NCI-H2227 treated with DMSO at 0.1 percent for 48 hours (cell line): Measurements from ENCODE around the gene SPAG9.

Experiments
- DNase-seq: peaks from one replicate; lab custom pipeline; 2025; lab: John Stamatoyannopoulos, UW

SPAG9 gene, protein sequence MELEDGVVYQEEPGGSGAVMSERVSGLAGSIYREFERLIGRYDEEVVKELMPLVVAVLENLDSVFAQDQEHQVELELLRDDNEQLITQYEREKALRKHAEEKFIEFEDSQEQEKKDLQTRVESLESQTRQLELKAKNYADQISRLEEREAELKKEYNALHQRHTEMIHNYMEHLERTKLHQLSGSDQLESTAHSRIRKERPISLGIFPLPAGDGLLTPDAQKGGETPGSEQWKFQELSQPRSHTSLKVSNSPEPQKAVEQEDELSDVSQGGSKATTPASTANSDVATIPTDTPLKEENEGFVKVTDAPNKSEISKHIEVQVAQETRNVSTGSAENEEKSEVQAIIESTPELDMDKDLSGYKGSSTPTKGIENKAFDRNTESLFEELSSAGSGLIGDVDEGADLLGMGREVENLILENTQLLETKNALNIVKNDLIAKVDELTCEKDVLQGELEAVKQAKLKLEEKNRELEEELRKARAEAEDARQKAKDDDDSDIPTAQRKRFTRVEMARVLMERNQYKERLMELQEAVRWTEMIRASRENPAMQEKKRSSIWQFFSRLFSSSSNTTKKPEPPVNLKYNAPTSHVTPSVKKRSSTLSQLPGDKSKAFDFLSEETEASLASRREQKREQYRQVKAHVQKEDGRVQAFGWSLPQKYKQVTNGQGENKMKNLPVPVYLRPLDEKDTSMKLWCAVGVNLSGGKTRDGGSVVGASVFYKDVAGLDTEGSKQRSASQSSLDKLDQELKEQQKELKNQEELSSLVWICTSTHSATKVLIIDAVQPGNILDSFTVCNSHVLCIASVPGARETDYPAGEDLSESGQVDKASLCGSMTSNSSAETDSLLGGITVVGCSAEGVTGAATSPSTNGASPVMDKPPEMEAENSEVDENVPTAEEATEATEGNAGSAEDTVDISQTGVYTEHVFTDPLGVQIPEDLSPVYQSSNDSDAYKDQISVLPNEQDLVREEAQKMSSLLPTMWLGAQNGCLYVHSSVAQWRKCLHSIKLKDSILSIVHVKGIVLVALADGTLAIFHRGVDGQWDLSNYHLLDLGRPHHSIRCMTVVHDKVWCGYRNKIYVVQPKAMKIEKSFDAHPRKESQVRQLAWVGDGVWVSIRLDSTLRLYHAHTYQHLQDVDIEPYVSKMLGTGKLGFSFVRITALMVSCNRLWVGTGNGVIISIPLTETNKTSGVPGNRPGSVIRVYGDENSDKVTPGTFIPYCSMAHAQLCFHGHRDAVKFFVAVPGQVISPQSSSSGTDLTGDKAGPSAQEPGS (N-terminal part only)

DNA sequence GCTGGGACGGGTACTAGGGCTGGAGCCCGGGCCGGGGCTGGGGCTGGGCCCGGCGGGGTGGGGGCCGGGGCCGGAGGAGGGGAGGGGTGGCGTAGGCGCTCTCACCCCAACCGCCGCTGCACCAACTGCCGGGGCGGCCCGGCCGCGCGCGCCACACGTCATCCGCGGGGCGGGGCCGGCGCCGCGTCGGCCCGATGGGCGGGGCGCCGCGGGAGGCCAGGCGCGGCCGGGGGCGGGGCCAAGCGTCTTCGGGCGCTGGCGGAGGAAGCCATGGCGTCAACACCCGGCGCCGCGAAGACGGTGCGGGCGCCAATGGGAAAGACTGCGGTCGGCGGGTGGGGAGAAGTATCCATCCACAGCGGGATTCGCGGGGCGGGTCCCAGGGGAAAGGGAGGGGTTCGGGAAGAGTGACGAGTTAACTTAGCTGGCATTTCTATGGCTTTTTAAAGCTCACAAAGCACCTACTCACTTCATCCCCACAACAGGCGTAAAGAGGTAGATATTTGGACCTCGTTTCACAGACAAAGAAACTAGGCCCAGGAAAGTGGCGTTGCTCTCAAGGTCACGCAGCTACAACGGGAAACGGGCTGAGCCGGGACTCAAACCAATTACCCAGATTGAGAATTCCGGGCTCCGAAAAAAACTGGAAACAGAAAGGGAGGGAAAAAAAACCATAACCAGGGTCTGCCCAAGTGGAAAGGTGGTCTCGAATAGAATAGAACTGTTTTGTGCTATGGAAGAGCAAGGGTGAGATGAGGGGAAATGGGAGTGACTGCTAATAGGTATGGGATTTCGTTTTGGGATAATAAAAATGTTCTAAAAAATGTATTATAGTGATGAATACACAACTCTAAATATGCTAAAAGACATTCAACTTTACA is at the start of gene SPAG9:
Gene SPAG9 (minus strand): TSS at position 130 of the 881 bp plus-strand sequence. CDS start 212 bp downstream, outside the sequence.
- peak; percentile 94 for DNase-seq

DNA sequence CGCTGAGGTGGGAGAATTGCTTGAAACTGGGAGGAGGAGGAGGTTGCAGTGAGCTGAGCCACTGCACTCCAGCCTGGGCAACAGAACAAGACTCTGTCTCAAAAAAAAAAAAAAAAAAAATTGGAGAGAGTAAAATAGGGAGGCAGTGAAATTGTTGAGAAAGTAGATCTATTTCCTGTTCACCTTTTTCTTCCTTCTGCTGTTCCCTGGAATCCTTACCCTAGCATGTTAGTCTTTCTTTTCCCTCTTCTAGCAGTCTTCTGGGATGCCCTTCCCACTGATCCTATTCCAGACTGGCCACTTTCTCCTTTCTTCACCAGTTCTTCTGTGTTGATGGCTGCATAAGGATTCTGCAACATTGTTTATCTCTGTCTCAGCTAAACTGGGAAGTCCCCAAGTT is 48.7 kb upstream of the SPAG9 start:
- no peak for DNase-seq

DNA sequence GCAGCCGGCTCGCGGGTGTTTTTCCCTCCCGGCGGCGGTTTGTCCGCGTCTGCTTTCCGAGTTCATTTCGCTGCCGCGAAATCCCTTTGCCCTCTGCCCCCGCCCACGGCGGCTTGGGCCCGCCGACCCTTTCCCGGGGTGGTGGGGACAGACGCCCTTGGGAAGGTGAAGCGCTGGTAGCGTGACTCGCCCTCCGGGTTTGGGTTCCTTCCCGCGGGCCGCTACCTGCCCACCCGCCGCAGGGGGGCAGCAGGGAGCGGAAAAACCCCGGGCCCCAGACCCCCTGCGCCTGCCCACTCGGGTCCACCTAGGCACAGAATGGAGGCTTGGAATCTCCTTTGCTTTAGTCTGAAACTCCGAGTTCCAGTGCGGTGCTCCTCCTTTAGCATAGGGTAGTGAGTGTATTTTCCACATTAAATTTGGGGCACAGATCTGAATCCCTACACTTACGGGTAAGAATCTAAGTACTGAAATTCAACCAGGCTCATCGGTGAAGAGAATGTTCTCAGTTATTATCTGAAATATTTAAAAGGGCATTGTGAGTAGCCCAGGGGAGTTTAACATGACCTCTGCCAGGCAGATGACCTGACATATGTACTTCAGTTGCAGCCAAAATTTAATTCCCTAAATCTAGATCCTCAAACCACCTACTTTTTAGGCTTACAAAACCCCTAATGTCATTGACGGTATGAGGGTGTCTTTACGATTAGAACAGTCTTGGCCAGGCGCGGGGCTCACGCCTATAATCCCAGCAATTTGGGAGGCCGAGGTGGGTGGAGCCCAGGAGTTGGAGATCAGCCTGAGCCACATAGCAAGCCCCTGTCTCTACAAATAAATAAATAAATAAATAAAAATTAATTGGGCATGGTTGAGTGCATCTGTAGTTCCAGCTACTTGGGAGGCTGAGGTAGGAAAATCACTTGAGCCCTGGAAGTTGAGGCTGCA is 46.6 kb upstream of the SPAG9 start:
- peak; percentile 47 for DNase-seq

DNA sequence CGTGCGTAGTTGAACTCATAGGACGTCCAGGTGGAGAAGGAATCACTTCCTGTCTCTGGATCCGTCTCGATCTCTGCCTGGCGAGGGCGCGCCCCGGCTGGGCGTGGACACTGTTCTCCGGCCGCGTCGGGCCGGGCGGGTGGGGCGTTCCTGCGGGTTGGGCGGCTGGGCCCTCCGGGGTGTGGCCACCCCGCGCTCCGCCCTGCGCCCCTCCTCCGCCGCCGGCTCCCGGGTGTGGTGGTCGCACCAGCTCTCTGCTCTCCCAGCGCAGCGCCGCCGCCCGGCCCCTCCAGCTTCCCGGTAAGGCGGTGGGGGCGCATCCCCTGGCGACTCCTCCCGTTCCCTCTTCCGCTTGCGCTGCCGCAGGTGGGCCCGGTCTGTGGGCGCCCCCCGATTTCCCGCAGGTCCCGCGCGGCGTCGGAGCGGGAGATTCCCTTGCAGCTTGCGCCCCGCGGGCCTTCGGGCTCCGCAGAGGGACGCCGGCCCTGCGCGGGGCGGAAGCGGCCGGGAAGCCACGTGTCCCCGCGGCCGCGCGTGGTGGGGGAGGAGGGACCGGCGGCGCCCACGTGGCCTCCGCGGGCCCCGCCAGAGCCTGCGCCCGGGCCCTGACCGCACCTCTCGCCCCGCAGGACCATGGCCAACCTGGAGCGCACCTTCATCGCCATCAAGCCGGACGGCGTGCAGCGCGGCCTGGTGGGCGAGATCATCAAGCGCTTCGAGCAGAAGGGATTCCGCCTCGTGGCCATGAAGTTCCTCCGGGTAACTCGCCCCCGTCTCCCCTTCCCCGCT is 45.7 kb upstream of the SPAG9 start, which contains the start of gene NME2:
Gene NME2 (plus strand): TSS at position 214 of the 789 bp plus-strand sequence. CDS start 420 bp downstream, at position 634.
- peak; percentile 88 for DNase-seq

DNA sequence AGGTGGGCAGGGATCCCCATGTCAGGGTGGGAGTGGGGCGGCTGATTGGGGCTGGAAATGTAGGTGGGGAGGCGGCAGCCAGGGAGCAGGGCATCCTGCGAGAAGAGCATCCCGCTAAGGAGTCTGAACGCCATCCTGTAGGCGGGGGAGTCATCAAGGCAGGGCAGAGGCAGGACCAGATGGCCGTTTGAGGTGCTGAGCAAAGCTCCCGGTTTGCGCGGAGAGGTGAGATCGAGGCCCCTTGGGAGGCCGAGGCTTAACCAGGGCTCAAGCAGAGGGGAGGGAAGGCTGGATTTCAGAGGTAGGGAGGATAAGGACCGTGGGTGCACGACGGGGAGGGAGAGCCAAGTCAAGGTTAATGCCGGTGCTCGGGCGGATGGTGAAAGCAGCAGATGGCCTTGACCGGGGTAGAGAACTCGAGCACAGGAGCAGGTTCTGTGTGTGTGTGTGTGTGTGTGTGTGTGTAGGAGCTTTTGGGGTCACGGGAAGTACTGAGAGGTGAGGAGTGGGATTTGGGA is 45.1 kb upstream of the SPAG9 start:
- DNase-seq, result no peak

DNA sequence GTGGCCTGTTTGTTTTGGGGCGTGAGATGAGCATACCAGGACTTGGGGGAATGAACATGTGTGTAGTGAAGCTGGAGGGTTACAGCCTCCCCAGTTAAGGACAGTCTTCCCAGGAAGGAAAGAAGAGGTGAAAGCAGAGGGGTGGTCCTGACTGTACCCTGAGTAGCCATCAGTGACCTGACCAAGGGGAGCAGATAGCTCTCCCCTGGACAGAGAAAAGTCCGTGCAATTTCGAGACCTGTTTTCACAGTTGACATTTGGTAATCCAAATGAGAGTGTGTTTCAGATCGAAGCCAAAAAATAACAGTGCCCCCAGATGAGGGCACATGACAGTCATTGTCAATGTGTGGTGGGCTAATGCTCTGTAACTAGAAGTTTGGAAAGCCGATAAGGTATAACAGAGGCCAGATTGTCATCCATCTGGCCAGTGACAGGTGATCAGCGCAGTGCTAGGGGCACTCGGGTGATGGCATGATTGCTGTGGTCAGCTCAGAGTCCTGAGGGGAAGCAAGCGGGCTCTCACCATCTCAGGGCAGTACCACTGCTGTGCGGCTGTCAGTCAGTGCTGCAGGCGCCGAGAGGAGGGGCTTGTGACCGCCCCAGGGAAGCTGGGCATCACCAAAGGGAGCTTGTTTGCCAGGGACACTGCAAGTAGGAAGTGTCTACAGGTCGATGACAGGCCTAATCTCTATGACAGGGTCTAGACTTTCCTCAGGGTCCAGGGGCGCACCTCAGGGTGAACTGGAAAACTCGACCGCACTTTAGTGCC is 44.4 kb upstream of the SPAG9 start:
- DNase-seq, result peak; percentile 20

DNA sequence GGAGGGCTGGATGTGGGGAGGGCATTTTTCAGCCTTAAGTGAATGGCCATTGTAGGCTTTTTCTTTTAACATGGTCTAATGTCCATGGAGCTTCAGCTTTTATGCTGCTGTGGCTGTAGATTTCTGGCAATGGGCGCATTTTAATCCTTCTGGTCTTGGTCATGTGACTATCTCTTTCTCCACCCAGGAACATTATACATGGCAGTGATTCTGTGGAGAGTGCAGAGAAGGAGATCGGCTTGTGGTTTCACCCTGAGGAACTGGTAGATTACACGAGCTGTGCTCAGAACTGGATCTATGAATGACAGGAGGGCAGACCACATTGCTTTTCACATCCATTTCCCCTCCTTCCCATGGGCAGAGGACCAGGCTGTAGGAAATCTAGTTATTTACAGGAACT is 40.9 kb upstream of the SPAG9 start:
- DNase-seq, result no peak

DNA sequence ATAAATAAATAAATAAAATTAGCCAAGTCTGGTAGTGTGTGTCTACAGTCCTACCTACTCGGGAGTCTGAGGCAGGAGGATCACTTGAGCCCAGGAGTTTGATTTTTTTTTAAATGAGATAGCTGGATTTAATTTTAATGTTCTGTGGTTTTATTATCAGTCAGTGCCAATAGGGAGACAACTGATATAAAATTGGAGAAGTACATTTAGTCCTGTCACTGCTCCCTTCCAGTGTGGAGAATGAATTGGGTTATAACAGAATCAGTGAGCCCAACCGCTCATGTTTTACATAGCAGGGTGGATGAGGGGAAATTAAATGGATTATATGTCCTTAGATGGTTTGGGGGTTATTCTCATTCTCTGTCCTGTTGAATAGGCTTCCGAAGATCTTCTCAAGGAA is 38.9 kb upstream of the SPAG9 start:
- no peak for DNase-seq

DNA sequence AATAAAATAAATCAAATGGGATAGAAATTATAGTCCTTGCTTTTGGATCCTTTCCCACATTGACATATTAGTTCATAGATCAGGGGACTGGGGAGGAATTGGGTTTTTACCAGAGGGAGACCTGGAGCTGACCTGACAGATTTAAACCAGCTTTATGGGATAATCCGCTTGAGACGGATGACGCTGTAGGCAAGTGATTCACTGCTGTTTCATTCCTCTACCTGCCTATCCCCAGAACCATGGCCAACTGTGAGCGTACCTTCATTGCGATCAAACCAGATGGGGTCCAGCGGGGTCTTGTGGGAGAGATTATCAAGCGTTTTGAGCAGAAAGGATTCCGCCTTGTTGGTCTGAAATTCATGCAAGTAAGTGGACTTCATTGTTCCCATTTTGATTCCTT is 34.7 kb upstream of the SPAG9 start:
- no peak for DNase-seq

DNA sequence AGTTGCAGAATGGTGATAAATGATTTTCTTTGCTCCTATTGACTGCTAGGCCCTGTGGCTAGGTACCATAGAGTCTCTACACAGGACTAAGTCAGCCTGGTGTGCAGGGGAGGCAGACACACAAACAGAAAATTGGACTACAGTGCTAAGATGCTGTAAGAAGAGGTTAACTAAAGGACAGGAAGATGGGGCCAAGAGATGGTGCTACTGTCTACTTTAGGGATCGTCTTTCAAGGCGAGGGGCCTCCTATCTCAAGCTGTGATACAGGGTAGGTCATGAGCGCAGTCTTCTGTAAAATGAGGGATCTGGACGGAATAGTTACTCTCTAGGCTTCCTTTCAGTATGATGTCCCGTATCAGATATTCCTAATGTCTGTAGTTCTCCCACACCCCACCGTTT is 33.5 kb upstream of the SPAG9 start:
- peak; percentile 8 for DNase-seq

DNA sequence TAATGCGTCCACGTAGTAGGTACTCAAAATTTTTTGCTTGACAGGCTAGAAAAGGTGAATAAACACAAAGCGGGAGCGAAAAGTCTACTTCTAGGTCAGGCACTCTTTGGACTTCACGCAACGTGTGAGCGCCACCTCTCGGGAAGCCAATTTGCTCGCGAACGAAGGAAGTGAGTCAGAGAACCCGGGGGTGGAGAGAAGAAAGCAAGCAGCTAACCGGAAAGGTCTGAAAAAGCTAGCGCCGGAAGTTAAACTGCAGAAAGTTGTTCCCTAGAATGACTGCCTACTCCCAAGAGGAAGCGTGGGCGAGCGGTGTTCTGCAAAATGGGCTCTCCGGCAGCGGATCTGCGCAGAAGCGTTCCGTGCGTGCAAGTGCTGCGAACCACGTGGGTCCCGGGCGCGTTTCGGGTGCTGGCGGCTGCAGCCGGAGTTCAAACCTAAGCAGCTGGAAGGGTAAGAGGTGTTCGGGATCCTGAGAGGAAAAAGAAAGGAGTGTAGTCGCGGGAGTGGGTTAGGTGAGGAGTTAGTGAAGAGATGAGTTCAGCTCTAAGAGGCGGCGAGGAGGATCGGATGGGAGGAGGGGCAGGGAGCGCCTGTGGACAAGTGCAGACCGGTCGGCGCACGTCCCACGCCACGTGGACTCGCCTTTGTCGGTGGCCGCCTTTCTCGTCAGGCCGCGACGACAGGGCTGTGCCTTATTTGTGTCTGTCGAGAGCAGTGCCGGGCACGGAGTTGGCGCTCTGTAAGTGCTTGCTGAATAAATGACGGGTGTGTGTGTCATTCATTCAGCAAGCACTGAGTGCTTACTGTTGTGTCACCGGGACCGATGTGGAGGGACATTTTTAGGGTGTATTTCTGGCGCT is 32.8 kb upstream of the SPAG9 start, which contains the start of gene NME1:
Gene NME1 (plus strand): TSS at position 350 of the 863 bp plus-strand sequence. CDS start 2,096 bp downstream, outside the sequence.
- peak; percentile 99 for DNase-seq

DNA sequence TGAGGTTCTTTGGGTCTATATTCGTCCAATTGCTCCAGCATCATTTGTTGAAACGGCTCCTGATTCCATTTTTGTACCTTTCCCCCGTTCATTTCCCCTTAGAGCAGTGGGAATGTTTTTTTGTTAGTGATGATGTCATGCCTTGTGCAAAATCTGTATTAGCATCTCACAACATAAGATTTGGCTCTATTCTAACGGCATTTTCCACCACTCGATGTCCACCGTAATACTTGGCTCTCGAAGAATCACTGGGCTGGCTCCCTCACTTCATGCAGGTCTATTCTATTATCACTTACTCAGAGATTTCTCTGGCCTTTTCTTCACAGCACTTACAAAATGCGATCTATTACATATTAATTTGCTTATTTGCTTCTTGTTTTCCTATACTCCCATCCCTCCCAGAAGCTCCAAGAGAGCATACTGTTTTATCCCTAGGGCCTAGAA is 32.1 kb upstream of the SPAG9 start:
- DNase-seq, result no peak

DNA sequence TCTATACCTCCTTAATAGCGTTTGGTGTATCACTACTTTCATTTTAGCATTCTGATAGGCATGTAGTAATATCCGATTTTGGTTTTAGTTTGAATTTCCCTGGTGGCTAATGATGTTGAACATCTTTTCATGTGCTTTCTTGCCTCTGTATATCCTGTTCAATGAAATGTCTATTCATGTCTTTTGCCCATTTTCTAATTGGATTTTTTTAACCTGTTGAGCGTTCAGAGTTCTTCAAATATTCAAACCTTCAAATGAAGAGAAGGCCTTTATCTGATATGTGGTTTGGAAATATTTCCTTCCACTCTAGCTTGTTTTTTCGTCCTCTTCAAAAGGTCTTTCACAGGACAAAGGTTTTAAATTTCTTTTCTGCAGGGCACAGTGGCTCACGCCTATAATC is 30.3 kb upstream of the SPAG9 start:
- DNase-seq, result no peak

DNA sequence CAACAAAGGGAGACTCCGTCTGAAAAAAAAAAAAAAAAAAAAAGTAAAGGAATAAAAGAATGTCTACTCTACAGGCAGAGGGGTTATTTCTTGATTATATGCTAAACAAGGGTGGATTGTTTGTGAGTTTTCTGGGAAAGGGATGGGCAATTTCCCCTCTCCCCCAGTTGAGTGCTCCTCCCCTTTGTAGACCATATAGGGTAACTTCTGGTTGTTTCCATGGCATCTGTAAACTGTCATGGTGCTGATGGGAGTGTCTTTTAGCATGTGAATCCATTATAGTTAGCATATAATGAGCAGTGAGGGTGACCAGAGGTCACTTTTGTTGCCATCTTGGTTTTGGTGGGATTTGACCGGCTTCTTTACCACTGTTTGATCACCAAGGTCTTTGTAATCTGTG is 28.5 kb upstream of the SPAG9 start:
- DNase-seq, result no peak

DNA sequence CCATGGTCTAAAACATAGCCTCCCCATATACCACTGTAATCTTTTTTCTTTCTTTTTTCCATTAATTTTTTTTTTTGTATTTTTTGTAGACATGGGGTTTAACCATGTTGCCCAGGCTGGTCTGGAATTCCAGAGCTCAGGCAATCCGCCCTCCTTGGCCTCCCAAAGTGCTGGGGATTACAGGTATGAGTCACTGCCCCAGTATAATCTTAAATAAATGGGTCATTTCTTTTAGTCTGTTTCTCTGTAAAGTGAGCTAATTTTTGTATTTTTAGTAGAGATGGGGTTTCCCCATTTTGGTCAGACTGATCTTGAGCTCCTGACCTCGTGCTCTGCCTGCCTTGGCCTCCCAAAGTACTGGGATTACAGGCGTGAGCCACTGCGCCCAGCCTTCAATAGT is 27.0 kb upstream of the SPAG9 start:
- DNase-seq, result no peak

DNA sequence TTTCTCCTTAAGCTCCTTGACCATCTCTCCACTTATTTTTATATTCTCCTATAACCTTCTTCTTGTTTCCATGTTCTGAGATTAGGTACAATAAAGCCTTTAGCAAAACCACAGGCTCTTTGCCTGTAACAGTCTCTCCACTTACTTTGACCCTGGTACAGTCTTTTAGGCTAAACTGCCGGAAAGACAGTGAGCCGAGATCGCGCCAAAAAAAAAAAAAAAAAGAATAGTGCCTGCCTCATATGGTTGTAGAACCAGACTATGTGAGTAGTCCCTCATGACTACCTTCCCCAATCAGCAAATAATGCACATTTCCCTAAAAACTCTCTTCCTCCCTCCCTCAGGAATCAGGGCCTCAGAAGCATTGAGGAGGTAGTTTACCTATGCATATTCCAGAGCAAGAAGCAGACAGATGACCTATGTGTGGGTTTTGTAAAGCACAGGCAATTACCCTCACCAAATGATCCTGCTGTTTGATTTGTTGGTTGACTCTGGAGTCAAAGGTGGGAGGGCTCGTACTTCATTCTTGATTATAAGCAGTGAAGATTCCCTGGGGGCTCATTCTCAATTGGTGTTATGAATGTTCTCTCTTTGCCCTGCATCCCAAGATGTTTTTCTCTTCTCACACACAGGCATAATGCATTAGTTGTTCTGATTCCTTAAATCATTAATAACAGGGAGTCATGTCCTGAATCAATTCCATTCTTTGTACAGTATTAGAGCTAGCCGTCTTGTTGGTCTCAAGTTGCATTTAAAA is 23.8 kb upstream of the SPAG9 start:
- DNase-seq, result peak; percentile 38
